Thyroid gland (tissue), 4 donors: ENCODE measurements around the gene RETREG3.

ENCODE experiments used
- CTCF ChIP-seq, 6 experiments: fragments of 200-600 bp in 3 of 6; fragments of 450-650 bp in 3 of 6; sonication (generic) in 3 of 6; IDR thresholded peaks; one replicate each; pipeline ENCODE4 v1.5.1; 2016 to 2019; ENCODE audit warnings: antibody characterized with exemption in 6 of 6, mild to moderate bottlenecking in 2 of 6, inconsistent platforms in 1 of 6, moderate library complexity in 1 of 6
- POLR2A ChIP-seq, 2 donors: fragments of 450-650 bp; IDR thresholded peaks; one replicate each; pipeline ENCODE4 v1.6.1; 2017; ENCODE audit warnings: antibody characterized with exemption in 2 of 2, mild to moderate bottlenecking in 2 of 2, moderate library complexity in 1 of 2

GRCh38 chr17:42536048-42536371 is 73.2 kb downstream of the RETREG3 start, which contains the start of gene NAGLU:
- peak in 1 of 6 experiments; percentile 4 for TF ChIP-seq CTCF (IDR thresholded peaks at IDR 0.05)
- peak; percentile 63 to 90 for TF ChIP-seq POLR2A (IDR thresholded peaks at IDR 0.05)
